ENCODE data around the gene NLRC3.

- TF ChIP-seq ATF6 (CRISPR knock-in tag; IDR thresholded peaks at IDR 0.05) (no peak), CTCF (IDR thresholded peaks at IDR 0.05) (no peak), CREB1 (CRISPR knock-in tag; IDR thresholded peaks at IDR 0.05) (no peak), TEAD4 (CRISPR knock-in tag; IDR thresholded peaks at IDR 0.05) (no peak), FOXP4 (CRISPR knock-in tag; IDR thresholded peaks at IDR 0.05) (no peak), MAX (CRISPR knock-in tag; IDR thresholded peaks at IDR 0.05) (no peak)
Observed at GRCh38 chr16:3582276-3583165, 5.3 kb upstream of the NLRC3 start.
